IPS-20b (cell line): ENCODE data around the gene TAAR9.

Experiments used
- H3K27ac ChIP-seq: one replicate; pipeline ENCODE4 v1.5.1; 2013; ENCODE audit warnings: low read length
- H3K27me3 ChIP-seq: 2 replicates; pipeline ENCODE4 v1.6.1; 2013; ENCODE audit warnings: mild to moderate bottlenecking, low read length, inconsistent platforms; ENCODE audit not compliant: insufficient read depth
- H3K36me3 ChIP-seq: 2 replicates; pipeline ENCODE4 v1.6.1; 2013; ENCODE audit warnings: low read depth, mild to moderate bottlenecking, inconsistent platforms, low read length, moderate library complexity; ENCODE audit not compliant: insufficient read depth
- H3K4me1 ChIP-seq: 2 replicates; pipeline ENCODE4 v1.6.1; 2013; ENCODE audit warnings: mild to moderate bottlenecking, control low read depth, inconsistent platforms, low read length, moderate library complexity; ENCODE audit not compliant: insufficient read depth
- H3K4me3 ChIP-seq: 2 replicates; pipeline ENCODE4 v1.5.1; 2013; ENCODE audit warnings: mild to moderate bottlenecking, low read length, inconsistent platforms
- H3K9ac ChIP-seq: 2 replicates; pipeline ENCODE4 v1.6.1; 2013; ENCODE audit warnings: low read depth, mild to moderate bottlenecking, inconsistent platforms, low read length, moderate library complexity
- H3K9me3 ChIP-seq: 2 replicates; pipeline ENCODE4 v1.6.1; 2013; ENCODE audit warnings: mild to moderate bottlenecking, low read depth, low read length, inconsistent platforms; ENCODE audit not compliant: insufficient read depth

TAAR9 gene

DNA sequence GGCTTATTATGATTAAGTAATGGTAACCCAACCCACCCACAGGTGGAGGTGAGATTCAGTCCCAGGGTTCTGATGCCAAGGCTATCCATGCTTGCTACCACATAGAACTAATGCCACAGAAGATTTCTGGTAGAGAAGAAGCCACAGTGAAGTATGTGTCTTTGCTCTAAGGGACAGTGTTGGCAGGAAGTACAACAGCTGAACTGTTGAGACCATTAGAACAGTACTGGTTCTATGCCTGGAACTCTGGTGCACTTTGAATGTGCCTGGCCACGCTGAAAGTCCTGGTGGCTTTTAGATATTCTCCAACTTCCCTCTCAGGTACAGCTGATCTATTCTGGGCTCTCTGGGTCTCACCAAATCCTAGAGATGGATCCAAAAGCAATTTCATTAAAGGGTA lies 32.9 kb upstream of the TAAR9 start:
- Histone ChIP-seq H3K9ac (no peak overlapping the region), H3K4me3 (no peak overlapping the region)

GRCh38 chr6:132506461-132506860 lies 31.6 kb upstream of the TAAR9 start:
- H3K9me3 ChIP-seq = no peaks in the 10 kb centered on the region
- H3K4me1 ChIP-seq = peaks cover 1% of the 10 kb centered on the region; the same call in 1 of the 2 replicates
- H3K36me3 ChIP-seq = peaks cover 7% of the 10 kb centered on the region
- H3K9ac ChIP-seq = no peak overlapping the region
- no peak overlapping the region for H3K4me3 ChIP-seq
- H3K27ac ChIP-seq = no peak overlapping the region
- no peaks in the 10 kb centered on the region for H3K27me3 ChIP-seq

More for the DNA sequence above, 32.9 kb upstream of the TAAR9 start:
- no peaks in the 10 kb centered on the region for H3K9me3 ChIP-seq
- H3K4me1 ChIP-seq = no peaks in the 10 kb centered on the region
- H3K27ac ChIP-seq = no peak overlapping the region
- no peaks in the 10 kb centered on the region for H3K27me3 ChIP-seq
- H3K36me3 ChIP-seq = peaks cover 12% of the 10 kb centered on the region

DNA sequence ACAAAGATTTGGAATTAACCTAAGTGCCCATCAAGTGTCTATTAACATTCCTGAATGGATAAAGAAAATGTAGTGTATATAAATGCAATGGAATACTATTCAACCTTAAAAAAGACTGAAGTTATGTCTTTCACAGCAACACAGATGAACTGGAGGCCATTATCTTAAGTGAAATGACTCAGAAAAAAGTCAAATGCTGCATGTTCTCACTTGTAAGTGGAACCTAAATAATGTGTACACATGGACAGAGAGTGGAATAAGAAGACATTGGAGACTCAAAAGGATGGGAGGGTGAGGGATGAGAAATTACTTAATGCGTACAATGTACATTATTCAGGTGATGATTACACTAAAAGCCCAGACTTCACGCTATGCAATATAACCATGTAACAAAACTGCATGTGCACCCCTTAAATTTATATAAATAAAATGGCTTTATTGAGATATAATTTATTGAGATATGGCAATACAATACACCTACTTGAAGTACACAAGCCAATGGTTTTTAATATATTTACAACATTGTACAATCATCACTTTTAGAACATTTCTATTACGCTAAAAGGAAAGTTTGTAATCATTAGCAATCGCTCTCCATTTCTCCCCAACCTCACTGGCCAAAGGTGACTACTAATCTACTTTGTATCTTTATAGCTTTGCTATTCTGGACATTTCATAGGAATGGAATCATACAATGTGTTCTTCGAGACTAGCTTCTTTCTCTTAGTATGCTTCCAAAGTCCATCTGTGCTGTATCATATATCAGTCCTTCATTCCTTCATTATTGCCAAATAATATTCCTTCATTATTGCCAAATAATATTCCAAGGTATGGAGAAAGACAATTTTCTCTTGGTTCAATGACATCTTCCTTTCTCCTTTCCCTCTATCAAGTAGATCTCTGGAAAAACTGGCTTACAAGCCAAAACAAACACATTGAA lies 30.9 kb upstream of the TAAR9 start:
- Histone ChIP-seq H3K27ac (no peak overlapping the region), H3K9me3 (no peaks in the 10 kb centered on the region), H3K9ac (no peak overlapping the region), H3K4me3 (no peak overlapping the region), H3K4me1 (peaks cover 5% of the 10 kb centered on the region; the same call in 1 of the 2 replicates), H3K27me3 (no peaks in the 10 kb centered on the region), H3K36me3 (peaks cover under 1% of the 10 kb centered on the region; the same call in 1 of the 2 replicates)

GRCh38 chr6:132511210-132511830 lies 26.8 kb upstream of the TAAR9 start:
- H3K27me3 ChIP-seq = no peaks in the 10 kb centered on the region; the same call in 1 of the 2 replicates
- no peak overlapping the region for H3K9ac ChIP-seq
- peaks cover 5% of the 10 kb centered on the region; the same call in 1 of the 2 replicates for H3K4me1 ChIP-seq
- peak overlapping the region; percentile 93 for H3K4me3 ChIP-seq
- no peaks in the 10 kb centered on the region for H3K9me3 ChIP-seq
- no peak overlapping the region for H3K27ac ChIP-seq
- H3K36me3 ChIP-seq = no peaks in the 10 kb centered on the region

GRCh38 chr6:132511831-132512220 lies 26.3 kb upstream of the TAAR9 start:
- Histone ChIP-seq H3K27ac (no peak overlapping the region), H3K9me3 (no peaks in the 10 kb centered on the region), H3K4me3 (peak overlapping the region; percentile 93), H3K27me3 (no peaks in the 10 kb centered on the region; the same call in 1 of the 2 replicates), H3K4me1 (peaks cover 5% of the 10 kb centered on the region; the same call in 1 of the 2 replicates), H3K36me3 (no peaks in the 10 kb centered on the region), H3K9ac (no peak overlapping the region)

DNA sequence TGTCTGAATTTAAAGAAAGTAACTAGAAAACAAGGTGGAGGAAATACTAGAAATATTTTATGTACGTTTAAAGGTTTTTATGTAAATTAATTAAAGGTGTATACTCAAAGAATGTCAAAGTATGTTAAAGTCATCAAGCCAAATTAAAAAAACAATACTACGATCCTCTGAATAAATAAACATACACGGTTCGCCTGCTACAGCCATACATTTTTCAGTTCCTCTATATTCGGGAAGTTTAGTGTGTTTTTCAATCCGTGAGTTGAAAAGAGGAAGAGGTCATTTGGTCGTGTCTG lies 25.8 kb upstream of the TAAR9 start:
- Histone ChIP-seq H3K27ac (no peak overlapping the region), H3K9ac (peak overlapping the region; percentile 73; the same call in 1 of the 2 replicates), H3K36me3 (no peaks in the 10 kb centered on the region), H3K4me1 (peaks cover 5% of the 10 kb centered on the region; the same call in 1 of the 2 replicates), H3K9me3 (no peaks in the 10 kb centered on the region), H3K4me3 (peak overlapping the region; percentile 93), H3K27me3 (no peaks in the 10 kb centered on the region; the same call in 1 of the 2 replicates)

DNA sequence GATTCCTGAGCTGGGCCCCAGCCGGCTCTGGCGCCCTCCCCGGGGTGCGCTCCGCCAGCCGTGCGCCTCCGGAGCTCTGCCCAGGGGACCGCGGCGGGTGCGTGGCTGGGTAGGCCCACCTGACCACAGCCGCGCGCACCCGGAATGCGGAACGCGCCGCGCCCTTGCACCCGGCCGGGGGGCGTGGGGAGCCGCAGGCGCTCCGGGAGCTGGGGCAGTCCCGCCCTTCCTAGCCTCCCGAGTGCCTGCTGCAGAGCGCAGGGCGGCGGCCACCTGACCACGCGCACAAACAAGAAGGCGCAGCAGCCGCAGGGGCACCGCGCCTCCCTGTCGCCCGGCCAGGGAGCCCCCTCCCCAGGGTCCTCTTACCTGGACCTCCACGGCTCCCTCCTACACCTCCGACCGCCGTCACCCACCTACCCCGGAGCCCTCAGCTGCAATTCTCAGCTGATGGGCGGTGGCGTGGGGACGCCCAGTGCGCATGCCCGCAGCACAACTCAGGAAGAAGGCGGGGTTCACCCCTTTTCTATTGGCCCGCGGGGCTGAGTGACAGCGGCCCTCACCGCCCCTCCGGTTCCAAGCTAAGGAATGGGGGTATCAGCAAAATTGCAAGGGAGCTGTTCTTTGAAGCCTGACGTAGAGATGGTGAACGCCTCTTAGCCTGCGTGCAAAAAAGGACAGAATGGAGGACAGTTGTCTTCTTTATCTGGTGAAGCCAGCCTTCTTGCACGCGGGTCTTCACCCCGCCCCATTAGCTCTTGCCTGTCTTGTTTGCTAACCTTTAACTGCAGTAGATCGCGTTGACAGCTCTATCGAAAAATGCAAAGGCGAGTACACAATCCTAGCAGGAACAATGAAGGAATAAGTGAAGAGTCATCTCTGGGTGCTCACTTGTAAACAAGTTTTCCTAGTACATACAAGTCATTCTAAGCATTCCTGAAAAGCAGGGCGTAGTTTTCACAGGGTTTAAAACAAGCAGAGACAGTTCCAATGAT lies 25.1 kb upstream of the TAAR9 start, which contains the start of gene STX7:
Gene STX7, minus strand, starts transcription at position 479 of the 995 bp plus-strand sequence. CDS start 9,586 bp downstream, outside the sequence.
- H3K9ac ChIP-seq = peak within 1 kb of the TSS; percentile 73; the same call in 1 of the 2 replicates
- H3K4me1 ChIP-seq = peaks cover 5% of the 10 kb centered on the region; the same call in 1 of the 2 replicates
- H3K9me3 ChIP-seq = no peaks in the 10 kb centered on the region
- H3K27me3 ChIP-seq = no peaks in the 10 kb centered on the region; the same call in 1 of the 2 replicates
- H3K4me3 ChIP-seq = peak within 1 kb of the TSS; percentile 93
- no peak within 1 kb of the TSS for H3K27ac ChIP-seq
- no peaks in the 10 kb centered on the region for H3K36me3 ChIP-seq

DNA sequence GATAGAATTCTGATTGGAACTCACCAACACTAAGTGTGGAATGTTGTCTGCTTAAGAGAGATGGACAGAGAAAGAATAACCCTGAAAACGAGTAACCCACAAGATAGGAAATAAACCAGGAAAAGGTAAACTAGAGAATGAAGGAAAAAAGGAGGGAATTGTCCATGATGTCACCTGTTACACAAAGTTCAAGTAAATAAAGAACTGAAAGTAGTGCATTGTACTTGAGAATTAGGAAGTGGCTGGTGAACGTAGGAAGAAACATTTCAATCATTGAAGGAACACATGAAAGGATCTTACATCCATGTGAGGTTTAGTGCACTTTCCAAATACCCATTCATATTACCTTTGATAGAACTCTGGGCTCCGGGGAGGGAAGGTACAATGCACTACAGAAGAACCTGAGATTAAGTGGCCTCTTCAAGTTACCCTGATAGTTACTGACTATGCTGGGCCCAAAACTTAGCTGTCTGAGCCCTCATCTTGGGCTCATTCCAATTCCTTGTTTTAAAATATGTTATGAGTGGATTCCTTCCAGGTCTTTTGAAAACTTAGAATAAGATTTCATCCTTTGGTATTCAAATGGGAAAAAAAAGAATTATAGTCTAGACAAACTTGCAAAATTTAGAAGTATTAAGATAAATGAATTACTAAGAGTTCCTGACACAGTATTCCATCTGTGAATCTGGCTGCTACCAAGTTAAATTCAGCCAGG lies 24.1 kb upstream of the TAAR9 start:
- Histone ChIP-seq H3K27ac (no peak overlapping the region), H3K4me1 (peaks cover 5% of the 10 kb centered on the region; the same call in 1 of the 2 replicates), H3K36me3 (no peaks in the 10 kb centered on the region), H3K9me3 (no peaks in the 10 kb centered on the region), H3K27me3 (no peaks in the 10 kb centered on the region; the same call in 1 of the 2 replicates), H3K9ac (no peak overlapping the region), H3K4me3 (no peak overlapping the region)

DNA sequence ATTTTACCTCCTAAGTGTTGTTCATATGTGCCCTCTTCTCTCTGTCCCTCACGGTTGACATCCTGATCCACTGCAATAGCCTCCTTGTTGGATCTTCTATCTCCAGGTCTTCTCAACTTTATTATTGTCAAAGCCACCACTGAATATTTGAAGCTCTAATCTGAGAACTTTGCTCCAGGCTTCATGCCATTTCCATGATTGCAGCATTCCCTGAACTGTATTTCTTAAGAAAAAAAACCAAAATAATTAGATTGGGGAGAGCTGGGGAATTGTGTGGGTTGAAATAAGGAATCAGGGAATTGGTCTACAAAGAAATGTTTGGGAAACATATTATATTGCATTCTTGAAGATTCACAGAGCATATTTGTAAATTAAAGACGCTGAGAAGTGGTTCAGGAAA lies 22.7 kb upstream of the TAAR9 start:
- H3K9me3 ChIP-seq = no peaks in the 10 kb centered on the region
- H3K36me3 ChIP-seq = no peaks in the 10 kb centered on the region
- H3K4me3 ChIP-seq = no peak overlapping the region
- no peaks in the 10 kb centered on the region; the same call in 1 of the 2 replicates for H3K27me3 ChIP-seq
- no peak overlapping the region for H3K9ac ChIP-seq
- no peak overlapping the region for H3K27ac ChIP-seq
- H3K4me1 ChIP-seq = peaks cover 5% of the 10 kb centered on the region; the same call in 1 of the 2 replicates

DNA sequence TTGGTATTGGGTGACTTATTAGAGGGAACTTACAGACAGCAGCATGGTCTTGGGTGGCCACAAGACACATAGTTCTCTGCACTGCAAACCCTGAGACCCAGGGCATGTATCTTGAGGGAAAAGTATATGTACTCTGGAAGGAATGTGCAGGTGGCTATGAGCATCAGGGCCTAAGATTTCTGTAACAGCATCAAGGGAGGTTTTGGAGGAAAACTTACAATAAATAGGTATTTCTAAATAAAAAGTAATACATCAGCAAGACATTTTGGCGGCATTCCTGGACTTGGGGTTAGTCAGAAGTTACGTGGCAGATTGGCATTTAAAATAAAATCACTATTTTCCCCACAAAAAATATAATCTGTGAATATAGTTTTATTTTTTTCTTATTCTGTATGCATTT lies 17.1 kb upstream of the TAAR9 start:
- no peaks in the 10 kb centered on the region for H3K9me3 ChIP-seq
- no peaks in the 10 kb centered on the region for H3K36me3 ChIP-seq
- H3K27ac ChIP-seq = no peak overlapping the region
- H3K9ac ChIP-seq = no peak overlapping the region
- no peaks in the 10 kb centered on the region for H3K4me1 ChIP-seq
- H3K27me3 ChIP-seq = no peaks in the 10 kb centered on the region
- no peak overlapping the region for H3K4me3 ChIP-seq
